C4-2B (cell line): ENCODE data around the gene LSM14A.

ENCODE experiments used
- H3K27ac ChIP-seq: fragments of 450-650 bp; 2 replicates; pipeline ENCODE4 v1.5.1; 2017
- CTCF ChIP-seq: fragments of 450-650 bp; conservative IDR thresholded peaks from 2 replicates; pipeline ENCODE4 v1.5.1; 2017; ENCODE audit warnings: mild to moderate bottlenecking
- ZFX ChIP-seq: fragments of 450-650 bp; IDR thresholded peaks from 2 replicates; pipeline ENCODE4 v1.6.1; 2017

Gene LSM14A

GRCh38 chr19:34228347-34228746 is 56.0 kb downstream of the LSM14A start:
- no peak overlapping the region for H3K27ac ChIP-seq
- no peak for TF ChIP-seq CTCF
- TF ChIP-seq ZFX, result no peak

GRCh38 chr19:34228762-34229161 is 56.5 kb downstream of the LSM14A start:
- H3K27ac ChIP-seq, result no peak overlapping the region

GRCh38 chr19:34229721-34230120 is 57.4 kb downstream of the LSM14A start:
- no peak overlapping the region for H3K27ac ChIP-seq
- TF ChIP-seq CTCF, result no peak
- TF ChIP-seq ZFX, result no peak

More at GRCh38 chr19:34228762-34229161, 56.5 kb downstream of the LSM14A start:
- TF ChIP-seq ZFX (no peak), CTCF (no peak)

- TF ChIP-seq ZFX, result no peak
- no peak for TF ChIP-seq CTCF
- H3K27ac ChIP-seq, result no peak overlapping the region
These were observed 58.5 kb downstream of the LSM14A start for GRCh38 chr19:34230820-34231219.

GRCh38 chr19:34231439-34231838 is 59.1 kb downstream of the LSM14A start:
- TF ChIP-seq CTCF (no peak), ZFX (no peak)
- no peak overlapping the region for H3K27ac ChIP-seq

GRCh38 chr19:34232566-34233481 is 60.5 kb downstream of the LSM14A start:
- H3K27ac ChIP-seq, result no peak overlapping the region
- TF ChIP-seq ZFX (no peak), CTCF (no peak)

GRCh38 chr19:34235425-34235940 is 63.2 kb downstream of the LSM14A start:
- no peak overlapping the region for H3K27ac ChIP-seq
- TF ChIP-seq CTCF (no peak), ZFX (no peak)
